Endothelial cell of umbilical vein (primary cell): ENCODE results near the gene KCTD14. TPM values are rescaled to one million over a fixed set of nuclear protein-coding genes. Genes with fewer than 3 reads are reported as not detected.

ENCODE experiments used
- BruUV-seq: library from RNA; stranded (reverse); fragments of 400-500 nt; replicated peaks from 2 replicates; lab custom pipeline; 2021; lab: Mats Ljungman, UMichigan
- CTCF ChIA-PET: fragments of 300-600, 350-600 bp; sonication (Branson Sonifier 250); formaldehyde crosslinking; loops from one replicate; lab custom pipeline; 2021; ENCODE audit warnings: antibody characterized with exemption, inconsistent platforms; lab: Charles Lee
- POLR2A ChIA-PET: fragments of 300-600, 350-600 bp; sonication (Branson Sonifier 250); formaldehyde crosslinking; loops from one replicate; lab custom pipeline; 2021; ENCODE audit warnings: antibody characterized with exemption, inconsistent platforms; lab: Charles Lee
- DNase-seq: peaks from one replicate; pipeline ENCODE4 v3.0.0-alpha.2; 2011; ENCODE audit warnings: low read depth, low spot score
- FAIRE-seq: peaks from 2 replicates; lab custom pipeline; 2011; peaks lifted over from hg19 to GRCh38; lab: Jason Lieb, UNC
- H2AFZ ChIP-seq: 2 replicates; pipeline ENCODE4 v1.6.0; 2012; ENCODE audit warnings: low read depth, low read length, control low read depth, inconsistent platforms
- H3K27ac ChIP-seq: 2 replicates; pipeline ENCODE4 v1.5.1; 2011; ENCODE audit warnings: low read depth, mild to moderate bottlenecking, control low read depth, low read length, moderate library complexity; ENCODE audit not compliant: insufficient read depth
- H3K27me3 ChIP-seq, 2 experiments: 2 replicates each; pipeline versions ENCODE4 v1.6.0 to v1.6.1; 2011; ENCODE audit warnings: low read length in 2 of 2, mixed read lengths in 1 of 2; ENCODE audit not compliant: control insufficient read depth in 2 of 2, insufficient read depth in 2 of 2
- H3K36me3 ChIP-seq, 2 experiments: 2 replicates in 1 of 2; 3 replicates in 1 of 2; pipeline ENCODE4 v1.5.1; 2011; ENCODE audit warnings: low read length in 2 of 2, mild to moderate bottlenecking in 1 of 2, moderate library complexity in 1 of 2; ENCODE audit not compliant: control insufficient read depth in 2 of 2, insufficient read depth in 2 of 2; ENCODE audit errors: extremely low read depth in 1 of 2
- H3K4me1 ChIP-seq: 3 replicates; pipeline ENCODE4 v1.5.1; 2011; ENCODE audit warnings: mild to moderate bottlenecking, low read length; ENCODE audit not compliant: control insufficient read depth, insufficient read depth; ENCODE audit errors: extremely low read depth
- H3K4me2 ChIP-seq: 2 replicates; pipeline ENCODE4 v1.6.1; 2011; ENCODE audit warnings: low read length, control low read depth, mixed read lengths; ENCODE audit not compliant: insufficient read depth
- H3K4me3 ChIP-seq, 3 experiments: fragments of 200-600 bp in 1 of 3; sonication (generic), shearing (Covaris generic) in 1 of 3; replicated peaks in 1 of 3; 2 replicates each; pipeline ENCODE4 v1.5.1; 2011 to 2016; ENCODE audit warnings: control low read depth in 3 of 3, low read length in 3 of 3, mild to moderate bottlenecking in 2 of 3, inconsistent platforms in 1 of 3, low read depth in 1 of 3, moderate library complexity in 1 of 3; ENCODE audit not compliant: insufficient read depth in 1 of 3
- H3K79me2 ChIP-seq: 2 replicates; pipeline ENCODE4 v1.6.0; 2012; ENCODE audit warnings: low read length, inconsistent platforms; ENCODE audit not compliant: control insufficient read depth, insufficient read depth
- H3K9ac ChIP-seq: replicated peaks from 2 replicates; pipeline ENCODE3; 2011; ENCODE audit warnings: low read length, control low read depth; ENCODE audit not compliant: insufficient read depth; ENCODE audit errors: extremely low read depth
- H3K9me1 ChIP-seq: replicated peaks from 3 replicates; pipeline ENCODE4 v1.6.0; 2011; ENCODE audit warnings: mild to moderate bottlenecking, low read length; ENCODE audit not compliant: control insufficient read depth, insufficient read depth; ENCODE audit errors: extremely low read depth
- H3K9me3 ChIP-seq: replicated peaks from 2 replicates; pipeline ENCODE4 v1.5.1; 2012; ENCODE audit warnings: low read length, inconsistent platforms; ENCODE audit not compliant: control insufficient read depth, insufficient read depth
- H4K20me1 ChIP-seq: replicated peaks from 2 replicates; pipeline ENCODE3; 2011; ENCODE audit warnings: mild to moderate bottlenecking, low read length; ENCODE audit not compliant: control insufficient read depth, insufficient read depth; ENCODE audit errors: extremely low read depth
- CTCF ChIP-seq, 2 donors: IDR thresholded peaks; 1 replicate in 1 of 2; 2 replicates in 1 of 2; pipeline ENCODE4 v1.5.1; 2011; ENCODE audit warnings: low read length in 2 of 2, mild to moderate bottlenecking in 2 of 2, moderate library complexity in 2 of 2, control low read depth in 1 of 2, inconsistent platforms in 1 of 2, low read depth in 1 of 2; ENCODE audit not compliant: insufficient read depth in 1 of 2; ENCODE audit errors: extremely low read depth in 1 of 2
- EZH2 ChIP-seq: IDR thresholded peaks from 2 replicates; pipeline ENCODE4 v1.6.1; 2012; ENCODE audit warnings: borderline replicate concordance, low read depth, mild to moderate bottlenecking, moderate library complexity, low read length, inconsistent platforms; ENCODE audit not compliant: severe bottlenecking
- FOS ChIP-seq: IDR thresholded peaks from 2 replicates; pipeline ENCODE4 v1.6.1; 2011; ENCODE audit warnings: mild to moderate bottlenecking, low read length, moderate library complexity, borderline replicate concordance; ENCODE audit not compliant: insufficient read depth
- GATA2 ChIP-seq: IDR thresholded peaks from 2 replicates; pipeline ENCODE4 v1.7.0; 2011; ENCODE audit warnings: low read depth, mild to moderate bottlenecking, moderate library complexity, mixed read lengths, low read length; ENCODE audit not compliant: insufficient read length, insufficient read depth
- JUN ChIP-seq: IDR thresholded peaks from 2 replicates; pipeline ENCODE4 v1.6.1; 2011; ENCODE audit warnings: borderline replicate concordance, low read depth; ENCODE audit not compliant: insufficient read length, insufficient read depth
- MAX ChIP-seq: IDR thresholded peaks from 2 replicates; pipeline ENCODE4 v1.6.1; 2011; ENCODE audit not compliant: insufficient read depth, insufficient read length
- MYC ChIP-seq: IDR thresholded peaks from one replicate; pipeline ENCODE4 v1.6.1; 2011; ENCODE audit warnings: mild to moderate bottlenecking, low read depth, low read length
- POLR2A ChIP-seq: IDR thresholded peaks from 2 replicates; pipeline ENCODE4 v1.6.1; 2012; ENCODE audit warnings: low read depth, mild to moderate bottlenecking, control low read depth, low read length
- POLR2AphosphoS5 ChIP-seq: IDR thresholded peaks from 2 replicates; pipeline ENCODE4 v1.6.1; 2012; ENCODE audit warnings: low read depth, mild to moderate bottlenecking, control low read depth, low read length, moderate library complexity; ENCODE audit not compliant: insufficient read depth
- dilution Hi-C: fragments of 300-500 bp; cut with MboI; formaldehyde crosslinking; loops from one replicate; pipeline ENCODE4 v1.15.0; 2019; ENCODE audit warnings: low sequenced_read_pairs; ENCODE audit not compliant: extremely low pct_ligation_motif_present
- intact Hi-C: fragments of 100-400 bp; cut with micrococcal nuclease; formaldehyde crosslinking; loops from one replicate; pipeline ENCODE4 v1.10.0; 2022
- polyA plus RNA-seq, 4 experiments: library from polyadenylated mRNA; depleted of rRNA in 3 of 4; stranded (reverse) in 3 of 4; unstranded in 1 of 4; fragments of >200 nt; gene quantifications; 2 replicates each; pipeline versions ENCODE4 v1.2.1 to v1.2.3, GENCODE V29; 2011 to 2012; ENCODE audit warnings: missing spikeins in 1 of 4
- total RNA-seq: library from RNA; stranded (reverse); gene quantifications from 2 replicates; pipeline ENCODE4 v1.2.3, GENCODE V29; 2021

KCTD14 gene
- total and polyA plus RNA-seq, 2 donors (not counting 3 experiments of a cell fraction or from before 2014, with no cell fraction given): 0.57 to 1.8 TPM

- dilution Hi-C loops (no loop called here), intact Hi-C loops (no loop called here)
- DNase-seq: peak; percentile 26
- BruUV-seq: no TSS peak
- CTCF ChIA-PET: no interaction called here
- H3K36me3 ChIP-seq: no peaks in the 10 kb centered on the region
- no peaks in the 10 kb centered on the region for H3K9me3 ChIP-seq
- H3K9me1 ChIP-seq: no peaks in the 10 kb centered on the region
- no peak overlapping the region for H3K4me2 ChIP-seq
- H3K27me3 ChIP-seq: no peaks in the 10 kb centered on the region
- TF ChIP-seq MYC: no peak
- no peak for TF ChIP-seq POLR2A
- TF ChIP-seq EZH2: no peak
- no peak for TF ChIP-seq FOS
- no peak for TF ChIP-seq GATA2
- no peak for TF ChIP-seq POLR2AphosphoS5
- no peak for TF ChIP-seq JUN
- no peak for TF ChIP-seq CTCF (IDR thresholded peaks at IDR 0.05; ENCODE audit: extremely low read depth in 1 of 2, insufficient read depth in 1 of 2, low read depth in 1 of 2, low read length in 2 of 2)
- no peak for TF ChIP-seq MAX
- H3K9ac ChIP-seq: no peak overlapping the region
- no peaks in the 10 kb centered on the region for H3K79me2 ChIP-seq
- H3K27ac ChIP-seq: no peak overlapping the region
- H3K4me1 ChIP-seq: peaks cover 21% of the 10 kb centered on the region
- H3K4me3 ChIP-seq: no peak overlapping the region
- FAIRE-seq: peak; percentile 18
- no peaks in the 10 kb centered on the region for H4K20me1 ChIP-seq
- no peak overlapping the region for H2AFZ ChIP-seq
- POLR2A ChIA-PET: no interaction called here
Observed at GRCh38 chr11:78038697-78039313, 15.7 kb upstream of the KCTD14 start.
